Stimulated activated CD8-positive, alpha-beta memory T cell treated with anti-CD3 and anti-CD28 coated beads, Interleukin-15, amount 100 ng/mL, for 48 hours (primary cell): ENCODE results near the gene MGAT5B.
A peak's percentile ranks its signal among the peaks of the same experiment; 100 is the strongest.
"Not testable (repeated sequence)": the region's sequence is repeated elsewhere in the genome, so short reads cannot be mapped to it uniquely, and the experiment has no call there.

ENCODE experiments used
- DNase-seq, 2 donors: peaks; one replicate each; pipeline ENCODE4 v3.0.0-alpha.2; 2020; ENCODE audit warnings: low read depth in 2 of 2

Gene MGAT5B, protein sequence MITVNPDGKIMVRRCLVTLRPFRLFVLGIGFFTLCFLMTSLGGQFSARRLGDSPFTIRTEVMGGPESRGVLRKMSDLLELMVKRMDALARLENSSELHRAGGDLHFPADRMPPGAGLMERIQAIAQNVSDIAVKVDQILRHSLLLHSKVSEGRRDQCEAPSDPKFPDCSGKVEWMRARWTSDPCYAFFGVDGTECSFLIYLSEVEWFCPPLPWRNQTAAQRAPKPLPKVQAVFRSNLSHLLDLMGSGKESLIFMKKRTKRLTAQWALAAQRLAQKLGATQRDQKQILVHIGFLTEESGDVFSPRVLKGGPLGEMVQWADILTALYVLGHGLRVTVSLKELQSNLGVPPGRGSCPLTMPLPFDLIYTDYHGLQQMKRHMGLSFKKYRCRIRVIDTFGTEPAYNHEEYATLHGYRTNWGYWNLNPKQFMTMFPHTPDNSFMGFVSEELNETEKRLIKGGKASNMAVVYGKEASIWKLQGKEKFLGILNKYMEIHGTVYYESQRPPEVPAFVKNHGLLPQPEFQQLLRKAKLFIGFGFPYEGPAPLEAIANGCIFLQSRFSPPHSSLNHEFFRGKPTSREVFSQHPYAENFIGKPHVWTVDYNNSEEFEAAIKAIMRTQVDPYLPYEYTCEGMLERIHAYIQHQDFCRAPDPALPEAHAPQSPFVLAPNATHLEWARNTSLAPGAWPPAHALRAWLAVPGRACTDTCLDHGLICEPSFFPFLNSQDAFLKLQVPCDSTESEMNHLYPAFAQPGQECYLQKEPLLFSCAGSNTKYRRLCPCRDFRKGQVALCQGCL

DNA sequence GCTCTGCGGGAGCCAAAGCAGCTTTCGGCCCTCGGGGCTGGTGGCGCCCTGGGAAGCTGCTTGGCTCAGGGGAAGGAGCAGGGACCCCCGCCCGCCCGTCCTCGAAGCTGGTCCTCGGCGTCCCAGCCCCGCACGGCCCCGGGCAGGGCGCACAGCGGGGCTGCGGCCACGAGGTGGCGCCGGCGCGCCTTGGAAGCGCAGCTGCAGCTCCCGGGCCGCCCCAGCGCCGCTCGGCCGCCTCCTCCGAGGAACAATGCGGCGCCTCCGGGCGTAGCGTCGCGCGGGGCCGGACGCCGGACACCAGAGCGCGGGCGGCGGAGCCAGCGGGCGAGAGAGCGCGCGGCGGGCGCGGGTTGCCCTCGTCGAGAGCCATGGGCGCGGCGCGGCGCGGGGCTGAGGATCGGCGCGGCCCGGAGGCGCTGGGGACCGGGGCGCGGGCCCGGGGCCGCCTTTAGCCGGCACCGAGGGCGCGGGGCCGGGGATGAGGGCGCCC is at the start of gene MGAT5B:
Gene MGAT5B (plus strand): TSS at position 229 of the 493 bp plus-strand sequence. CDS start 626 bp downstream, outside the sequence.
- DNase-seq, result peak; percentile 62 to 68

DNA sequence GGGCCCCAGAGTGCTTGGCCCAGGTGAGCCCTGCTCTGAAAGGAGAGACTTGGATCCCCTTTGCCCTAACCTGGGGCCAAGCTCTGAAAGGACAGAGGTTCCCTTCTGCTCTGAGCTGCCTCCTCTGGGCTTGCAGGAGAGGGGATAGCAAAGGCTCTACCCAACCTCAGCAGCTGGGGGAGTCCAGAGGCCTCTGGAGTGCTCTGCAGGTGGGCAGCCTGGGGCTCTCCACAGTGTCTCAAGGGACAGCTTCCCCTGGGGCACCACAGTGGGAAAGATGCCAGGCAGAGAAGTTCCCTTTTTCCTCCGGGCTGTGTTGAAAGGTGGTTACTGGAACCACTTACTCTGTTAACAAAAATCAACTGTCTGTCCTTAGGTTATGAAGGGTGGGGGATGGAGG is 48.2 kb upstream of the MGAT5B start:
- no peak for DNase-seq

DNA sequence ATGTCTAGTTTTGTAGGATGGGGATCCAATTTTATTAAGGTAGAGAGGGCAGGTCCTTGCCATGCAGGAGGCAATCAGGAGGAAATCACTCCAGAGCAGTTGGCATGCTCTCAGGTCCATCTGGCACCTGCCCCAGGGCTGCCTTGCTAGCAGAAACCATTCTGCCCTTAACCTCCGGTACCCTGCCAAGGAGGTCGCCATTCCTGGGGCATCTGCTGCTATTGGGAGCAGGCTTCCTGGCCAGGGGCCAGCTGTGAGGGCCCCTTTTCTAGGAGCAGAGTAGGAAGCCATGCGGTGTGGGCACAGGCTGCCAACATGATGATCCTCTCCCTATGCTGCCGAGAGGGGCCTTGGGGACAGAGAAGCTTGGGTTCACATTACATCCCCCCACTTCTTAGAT is 47.6 kb upstream of the MGAT5B start:
- no peak for DNase-seq

DNA sequence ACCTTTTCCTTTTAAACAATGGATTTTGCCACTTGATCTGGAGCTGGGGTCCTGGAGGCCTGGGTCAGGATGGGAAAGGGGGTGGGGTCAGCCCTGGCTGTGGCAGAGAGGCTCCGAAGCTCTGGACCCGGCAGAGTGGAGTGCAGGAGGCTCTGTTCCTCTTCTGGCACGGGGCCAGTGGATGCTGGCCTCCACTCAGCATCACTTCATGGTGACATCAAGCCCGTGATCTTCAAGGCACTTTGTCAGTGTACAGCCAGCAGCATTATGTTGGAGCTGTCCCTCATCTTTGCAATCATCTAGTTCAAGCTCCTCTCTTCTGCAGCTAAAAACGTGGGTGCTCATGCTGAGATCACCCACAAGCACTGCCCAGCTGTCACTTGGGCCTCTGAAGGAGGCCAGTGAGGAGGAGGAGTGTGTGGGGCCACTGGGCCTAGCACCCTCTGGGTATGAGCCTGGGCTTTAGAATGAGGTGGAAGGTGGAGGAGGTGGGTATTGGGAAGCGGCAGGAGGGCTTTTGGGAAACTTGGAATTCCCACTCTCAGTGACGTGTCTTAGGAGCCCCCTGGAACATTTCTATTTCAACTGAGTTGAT is 45.9 kb upstream of the MGAT5B start:
- no peak for DNase-seq

DNA sequence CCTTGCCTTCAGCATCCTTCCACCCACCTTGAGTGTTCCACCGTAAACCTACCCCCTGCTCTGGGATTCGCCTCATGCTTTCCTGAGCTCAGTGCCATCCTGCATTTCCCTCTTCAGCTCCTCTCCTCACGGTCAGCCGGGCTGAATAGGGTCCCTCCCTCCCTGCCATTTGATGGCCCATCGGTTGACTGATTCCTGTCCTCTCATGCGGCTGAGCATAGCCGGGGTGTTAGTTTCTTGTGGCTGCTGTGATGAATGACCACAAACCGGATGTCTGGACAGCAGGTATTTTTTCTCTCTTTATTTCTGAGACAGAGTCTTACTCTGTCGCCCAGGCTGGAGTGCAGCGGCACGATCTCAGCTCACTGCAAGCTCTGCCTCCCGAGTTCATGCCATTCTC is 44.1 kb upstream of the MGAT5B start:
- DNase-seq, result no peak

DNA sequence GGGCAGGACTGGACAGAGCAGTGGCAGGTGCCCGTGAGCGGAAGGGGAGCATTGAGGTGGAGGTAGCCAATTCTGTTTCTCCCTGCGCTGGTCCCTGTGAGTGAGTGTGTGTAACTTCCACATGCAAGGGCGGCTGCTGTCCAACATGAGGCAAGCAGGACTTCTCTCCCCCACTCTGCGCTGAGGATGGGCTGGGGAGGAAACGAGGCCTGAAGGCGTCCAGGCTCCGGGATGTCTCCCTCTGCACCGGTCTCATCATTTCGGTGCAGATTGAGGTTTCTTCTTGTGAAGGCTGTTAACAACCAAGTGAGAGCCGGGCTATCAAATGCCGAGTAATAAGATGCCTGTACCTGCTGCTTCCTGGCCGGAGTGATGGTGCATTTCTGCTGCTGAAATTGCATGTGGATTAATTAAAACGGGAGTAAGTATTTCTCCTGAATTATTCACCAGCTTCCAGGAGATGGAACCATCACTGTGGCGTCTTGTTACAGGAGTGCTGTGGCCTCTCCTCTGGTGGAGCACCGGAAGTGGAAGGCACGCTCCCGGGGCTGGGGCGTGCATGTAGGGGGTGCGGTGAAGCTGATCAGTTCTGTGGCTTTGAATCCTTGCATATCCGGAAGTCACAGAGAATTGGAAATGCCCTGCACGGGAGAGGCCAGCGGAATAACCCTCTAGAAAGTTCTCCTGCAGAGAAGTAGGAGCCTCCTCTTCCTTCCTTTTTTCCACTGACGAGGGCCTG is 41.7 kb upstream of the MGAT5B start:
- DNase-seq, result no peak

DNA sequence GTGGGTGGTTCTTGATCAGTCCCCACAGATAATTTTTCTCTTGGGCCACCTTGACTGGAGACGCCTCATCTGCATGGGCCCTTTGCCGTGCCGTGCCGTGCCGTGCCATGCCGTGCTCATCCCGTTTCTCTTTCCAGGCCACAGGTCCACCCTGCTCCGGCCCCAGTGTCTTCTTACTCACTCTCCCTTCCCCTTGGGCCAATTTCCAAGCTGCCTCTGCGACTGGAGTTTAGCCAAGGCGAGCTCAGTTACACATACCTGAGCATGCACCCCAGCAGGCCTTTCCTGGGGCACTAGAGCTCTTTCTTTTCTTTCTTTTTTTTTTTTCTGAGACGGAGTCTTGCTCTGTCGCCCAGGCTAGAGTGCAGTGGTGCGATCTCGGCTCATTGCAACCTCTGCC is 40.5 kb upstream of the MGAT5B start:
- DNase-seq, result no peak

DNA sequence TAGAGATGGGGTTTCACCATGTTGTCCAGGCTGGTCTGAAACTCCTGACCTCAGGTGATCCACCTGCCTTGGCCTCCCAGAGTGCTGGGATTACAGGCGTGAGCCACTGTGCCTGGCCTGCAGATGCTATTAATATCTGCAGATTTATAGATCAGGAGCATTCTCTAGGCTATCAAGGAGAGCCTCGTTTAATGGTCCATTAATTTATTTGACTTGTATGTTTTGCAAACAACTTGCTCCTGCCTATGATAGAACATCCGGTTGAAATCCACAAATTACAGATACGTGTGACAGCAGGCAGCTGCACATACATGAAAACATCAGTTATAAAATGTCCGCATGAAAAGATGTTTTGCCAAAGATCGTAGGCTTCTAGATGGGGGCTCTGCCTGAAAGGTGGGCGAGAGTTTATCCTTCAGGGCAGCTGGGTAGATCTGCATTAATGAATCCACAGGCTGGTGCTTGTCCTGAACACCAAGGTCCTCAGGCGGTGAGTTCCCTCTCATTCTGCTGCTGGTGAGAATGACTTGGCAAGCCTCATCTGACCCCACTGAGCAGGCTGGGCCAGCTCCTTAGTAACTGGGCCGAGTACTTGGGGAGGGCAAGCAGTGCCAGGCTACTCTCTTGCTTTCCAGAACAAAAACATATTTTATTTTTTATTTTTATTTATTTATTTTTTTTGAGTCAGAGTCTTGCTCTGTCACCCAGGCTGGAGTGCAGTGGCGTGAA is 37.1 kb upstream of the MGAT5B start:
- DNase-seq, result no peak

DNA sequence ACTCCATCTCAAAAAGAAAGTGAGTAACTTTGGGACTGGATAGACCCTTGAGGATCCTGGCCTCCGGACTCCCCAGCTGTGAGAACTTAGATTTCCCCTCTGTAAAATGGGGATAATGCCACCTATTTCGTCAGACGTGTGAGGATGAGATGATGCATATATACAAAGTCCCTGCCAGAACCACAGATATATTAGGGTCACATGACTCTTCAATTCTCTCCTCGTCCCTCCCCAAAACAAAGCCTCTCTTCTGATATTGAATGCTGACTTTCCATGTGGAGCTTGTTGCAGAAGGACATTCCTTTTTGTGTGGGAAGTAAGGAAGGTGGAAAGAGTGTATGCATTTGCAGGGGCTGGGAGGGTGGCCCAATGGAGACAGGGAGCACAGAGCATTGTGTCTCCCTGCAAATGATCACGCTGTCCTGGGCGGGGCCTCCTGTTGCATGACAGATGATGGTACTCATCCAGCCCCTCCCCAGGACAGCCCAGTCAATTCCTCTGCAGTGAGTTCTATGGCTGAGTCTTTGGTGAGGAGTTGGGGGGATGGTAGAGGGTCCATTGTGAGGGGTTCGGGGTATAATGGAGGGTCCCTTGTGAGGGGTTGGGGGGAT is 35.1 kb upstream of the MGAT5B start:
- DNase-seq, result no peak

DNA sequence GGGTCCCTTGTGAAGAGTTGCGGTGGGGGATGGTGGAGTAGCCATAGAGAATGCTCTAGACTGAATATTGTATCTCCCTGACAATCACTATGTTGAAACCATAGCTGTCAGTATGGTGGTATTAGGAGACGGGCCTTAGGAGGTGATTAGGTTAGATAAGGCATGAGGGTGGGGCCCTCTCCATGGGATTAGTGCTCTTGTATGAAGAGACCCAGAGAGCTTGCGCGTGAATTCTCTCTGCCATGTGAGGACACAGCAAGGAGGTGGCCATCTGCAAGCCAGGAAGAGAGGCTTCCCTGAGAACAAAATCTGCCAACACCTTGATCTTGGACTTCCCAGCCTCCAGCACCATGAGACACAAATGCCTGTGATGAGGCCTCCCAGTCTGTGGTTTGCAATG is 34.5 kb upstream of the MGAT5B start:
- no peak for DNase-seq

DNA sequence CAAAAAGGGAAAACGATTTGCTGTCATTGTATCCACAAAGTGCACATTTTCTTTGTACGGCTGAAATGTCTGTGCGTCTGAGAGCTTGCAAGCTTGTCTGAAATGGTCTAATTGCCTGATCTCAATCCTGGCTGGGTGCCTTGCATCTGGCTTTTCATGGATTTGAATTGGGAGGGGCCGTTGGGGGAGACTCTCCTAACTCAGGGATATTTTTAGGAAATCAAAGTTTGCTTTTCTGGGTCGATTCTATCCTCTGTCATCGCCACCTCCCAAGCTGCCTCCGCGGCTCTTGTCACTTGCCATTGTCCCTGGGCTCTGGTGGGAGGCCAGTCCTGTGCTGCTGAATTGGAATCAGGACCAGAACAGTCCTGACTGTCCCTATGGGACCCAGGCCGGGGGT is 33.3 kb upstream of the MGAT5B start:
- DNase-seq, result no peak

DNA sequence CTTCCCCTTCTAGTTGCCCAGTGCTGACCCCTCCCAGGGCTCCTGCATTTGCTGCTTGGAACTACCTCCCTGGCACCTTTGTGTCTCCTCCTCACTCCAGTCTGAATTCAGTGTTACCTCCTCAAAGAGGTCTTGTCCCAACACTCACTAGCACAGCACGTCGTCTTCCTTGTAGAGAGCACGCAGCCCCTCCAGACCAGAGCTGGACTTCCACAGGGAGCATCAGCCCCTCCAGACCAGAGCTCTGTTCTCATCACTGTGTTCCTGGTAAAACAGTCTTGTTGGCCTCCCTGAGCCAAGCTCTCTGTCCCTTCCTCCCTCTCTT is 27.8 kb upstream of the MGAT5B start:
- no peak for DNase-seq

DNA sequence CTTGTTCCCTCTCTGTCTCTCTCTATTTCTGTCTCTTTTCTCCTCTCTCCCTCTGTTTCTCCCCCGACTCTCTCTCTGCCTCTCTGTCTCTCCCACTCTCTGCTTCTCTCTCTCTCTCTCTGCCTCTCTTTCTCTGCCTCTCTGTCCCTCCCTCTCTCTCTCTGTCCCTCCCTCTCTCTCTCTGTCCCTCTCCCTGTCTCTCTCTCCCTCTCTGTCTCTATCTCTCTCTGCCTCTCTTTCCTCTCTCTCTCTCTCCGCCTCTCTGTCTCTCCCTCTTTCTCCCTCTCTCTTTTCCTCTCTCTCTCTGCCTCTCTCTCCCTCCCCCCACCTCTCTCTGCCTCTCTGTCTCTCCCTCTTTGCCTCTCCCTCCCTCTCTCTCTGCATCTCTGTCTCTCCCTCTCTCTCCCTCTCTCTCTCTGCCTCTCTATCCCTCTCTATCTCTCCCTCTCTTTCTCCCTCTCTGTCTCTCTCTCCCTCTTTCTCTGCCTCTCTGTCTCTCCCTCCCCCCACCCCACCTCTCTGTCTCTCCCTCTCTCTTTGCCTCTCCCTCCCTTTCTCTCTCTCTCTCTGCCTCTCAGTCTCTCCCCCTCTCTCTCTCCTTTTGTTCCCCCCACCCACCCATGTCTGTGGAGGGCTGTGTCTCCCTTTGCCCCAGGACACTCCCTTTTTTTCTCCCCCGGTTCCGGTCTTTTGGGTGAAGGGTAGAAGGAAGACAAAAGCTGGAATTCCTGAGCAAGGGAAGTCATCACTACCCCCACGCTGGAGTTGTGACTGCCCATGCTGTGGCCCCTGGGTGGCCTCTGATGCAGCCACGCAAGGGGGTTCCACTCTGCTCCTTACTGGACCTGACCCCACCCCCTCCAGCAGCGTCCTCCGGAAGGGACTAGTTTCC is 27.1 kb upstream of the MGAT5B start:
- DNase-seq, result no peak

DNA sequence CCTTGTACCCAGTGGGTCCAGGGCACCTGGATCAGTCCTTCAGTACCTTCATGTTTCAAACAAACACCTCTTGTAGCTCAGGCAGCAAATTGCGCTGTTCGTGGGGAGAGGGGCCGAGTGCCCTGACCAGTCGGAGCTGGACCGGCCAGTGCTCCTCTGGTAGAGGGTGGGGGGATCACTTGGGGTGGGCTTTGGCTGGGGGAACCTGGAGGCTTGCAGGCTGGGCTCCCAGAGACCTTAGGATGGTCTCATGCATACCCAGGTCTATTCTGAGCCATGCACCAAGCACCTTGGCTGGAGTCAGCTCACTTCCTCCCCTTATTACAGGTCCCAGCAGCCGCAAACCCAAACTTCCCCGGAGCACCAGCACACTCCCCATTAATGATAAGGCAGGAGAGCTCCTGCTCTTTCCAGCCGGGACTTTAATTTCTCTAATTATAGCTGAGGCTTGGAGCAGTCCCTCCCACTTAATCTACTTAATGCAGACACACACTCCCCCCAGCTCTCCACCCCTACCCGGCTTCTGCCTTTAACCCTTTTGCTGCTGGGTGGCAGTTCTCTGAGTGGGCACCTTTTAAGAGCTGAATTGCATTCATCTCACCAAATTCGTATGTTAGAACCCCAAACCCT is 26.3 kb upstream of the MGAT5B start:
- DNase-seq, result no peak

DNA sequence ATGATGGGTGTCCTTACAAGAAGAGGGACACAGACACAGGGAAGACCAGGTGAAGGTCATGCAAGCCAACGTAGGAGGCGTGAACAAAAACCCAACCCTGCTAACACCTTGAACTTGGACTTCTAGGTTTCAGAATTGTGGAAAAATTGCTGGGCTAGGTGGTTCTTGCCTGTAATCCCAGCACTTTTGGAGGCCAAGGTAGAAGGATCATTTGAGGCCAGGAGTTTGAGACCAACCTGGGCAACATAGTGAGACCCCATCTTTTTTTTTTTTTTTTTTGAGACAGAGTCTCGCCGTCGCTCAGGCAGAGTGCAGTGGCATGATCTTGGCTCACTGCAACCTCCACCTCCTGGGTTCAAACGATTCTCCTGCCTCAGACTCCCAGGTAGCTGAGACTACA is 25.1 kb upstream of the MGAT5B start:
- not testable (repeated sequence) for DNase-seq

DNA sequence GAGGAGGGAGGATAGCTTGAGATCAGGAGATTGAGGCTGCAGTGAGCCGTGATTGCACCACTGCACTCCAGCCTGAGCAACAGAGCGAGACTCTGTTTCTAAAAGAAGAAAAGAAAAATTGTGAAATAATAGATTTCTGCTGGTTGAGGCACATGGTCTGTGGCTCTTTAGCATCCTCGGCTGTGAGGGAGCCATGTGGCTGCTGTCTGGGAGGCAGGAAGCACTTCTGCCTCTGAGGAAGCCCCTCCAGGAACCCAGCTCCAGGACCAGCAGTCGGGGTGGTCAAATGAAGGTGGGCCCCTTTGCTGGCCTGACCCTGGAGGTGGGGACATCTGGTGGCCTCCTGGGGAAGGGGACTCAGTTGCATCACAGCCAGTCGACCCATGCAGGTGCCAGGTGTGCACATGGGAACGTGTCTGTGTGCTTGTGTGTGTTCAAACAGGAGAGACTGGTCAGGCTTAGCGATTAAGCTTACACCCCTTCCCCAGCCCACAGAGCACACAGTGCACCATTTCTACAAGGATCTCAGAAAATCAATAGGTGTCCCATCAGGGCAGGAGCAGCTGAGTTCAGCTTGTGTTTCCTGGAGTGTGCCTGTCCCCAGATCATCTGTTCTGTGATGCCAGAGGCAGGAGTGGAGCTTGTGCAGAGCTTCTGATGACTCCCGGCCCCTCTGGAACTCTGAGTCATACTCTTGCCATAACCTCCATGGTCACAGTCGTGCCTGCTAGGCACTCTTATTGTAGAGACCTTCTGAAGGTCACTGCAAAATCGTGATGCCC is 24.3 kb upstream of the MGAT5B start:
- no peak for DNase-seq

DNA sequence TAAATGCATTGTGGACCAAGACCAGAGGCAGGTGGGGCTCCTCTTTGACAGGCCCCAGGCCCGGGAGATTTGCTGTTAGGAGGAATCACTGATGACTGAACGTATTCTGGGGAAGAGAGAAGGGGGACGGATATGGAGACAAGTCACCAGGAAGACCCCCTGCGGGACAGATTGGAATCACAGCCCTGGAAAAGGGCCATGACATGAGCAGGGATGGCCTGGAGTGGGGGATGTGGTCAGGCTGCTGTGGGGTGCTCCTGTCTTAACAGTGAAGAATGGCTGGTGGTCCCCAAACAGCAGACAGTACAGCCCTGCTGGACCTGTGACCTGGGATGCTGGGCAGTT is 23.7 kb upstream of the MGAT5B start:
- no peak for DNase-seq

DNA sequence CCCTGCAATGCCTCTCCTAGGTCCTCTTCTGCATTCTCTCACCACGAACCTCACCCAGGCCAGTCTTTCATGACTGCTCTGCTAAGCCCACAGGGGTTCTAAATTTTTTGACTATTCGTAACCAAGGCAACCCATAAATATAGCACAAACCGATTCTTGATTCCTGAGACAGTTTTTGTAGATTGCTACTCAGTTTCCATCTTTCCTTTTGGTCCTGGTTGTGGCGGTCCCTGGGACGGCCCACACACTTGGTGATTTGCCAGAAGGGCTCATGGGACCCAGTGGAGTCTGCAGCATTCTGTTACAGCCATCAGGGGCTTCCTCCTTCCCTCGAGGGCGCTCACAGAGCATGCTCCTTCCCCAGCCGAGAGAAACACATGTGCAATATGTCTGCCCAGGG is 23.4 kb upstream of the MGAT5B start:
- no peak for DNase-seq

DNA sequence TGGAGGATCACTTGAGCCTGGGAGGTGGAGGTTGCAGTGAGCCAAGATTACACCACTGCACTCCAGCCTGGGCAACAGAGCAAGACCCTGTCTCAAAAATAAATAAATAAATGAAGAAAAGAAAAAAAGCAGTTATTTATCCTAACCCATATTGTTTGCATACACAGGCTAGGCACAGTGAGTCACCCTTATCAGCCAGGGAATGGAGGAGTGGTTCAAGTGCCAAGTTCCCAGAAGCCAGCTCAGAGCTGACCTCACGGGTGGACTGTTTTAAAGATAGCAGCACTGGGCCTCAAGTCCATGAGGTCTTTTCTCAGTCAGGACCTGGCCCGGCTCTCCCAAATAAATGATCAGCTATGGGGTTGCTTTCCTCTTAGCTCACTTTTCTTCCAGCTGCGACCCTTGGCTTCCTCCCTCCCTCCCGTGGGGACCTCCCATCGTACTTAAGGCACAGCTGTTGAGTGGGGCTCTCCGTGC is 22.6 kb upstream of the MGAT5B start:
- no peak for DNase-seq
